ENCODE results near the gene NUFIP1. TPM values are rescaled to one million over a fixed set of nuclear protein-coding genes. Genes with fewer than 3 reads are reported as not detected.

Gene NUFIP1
- total and polyA plus RNA-seq, 2 of the 8 experiments (the other 6 are each of a cell fraction or from before 2014, with no cell fraction given): 4.6 to 16.6 TPM

GRCh38 chr13:44932171-44932849 lies 57.0 kb downstream of the NUFIP1 start:
- peaks cover 0 to 5% of the 10 kb centered on the region in 2 experiments; a peak in 1 of 4 replicates for H3K9me3 ChIP-seq (ENCODE audit: insufficient read depth in 2 of 2, low read depth in 1 of 2, low read length in 1 of 2)
- H3K23ac ChIP-seq (ENCODE audit: insufficient read length): no peak overlapping the region
- H3K23me2 ChIP-seq (ENCODE audit: low read depth, low read length): no peaks in the 10 kb centered on the region
- no peak overlapping the region for H3K56ac ChIP-seq (replicated peaks; ENCODE audit: insufficient read length, low read depth, low read length)
- no peak overlapping the region for H4K5ac ChIP-seq (ENCODE audit: insufficient read length, low read depth, low read length)
- no peak overlapping the region for H4K91ac ChIP-seq (replicated peaks; ENCODE audit: insufficient read length, low read length)
- H3K4me3 ChIP-seq (ENCODE audit: extremely low read depth in 1 of 4, insufficient read depth in 2 of 4, low read depth in 3 of 4, low read length in 4 of 4): no peak overlapping the region
- H2AFZ ChIP-seq (ENCODE audit: low read length): no peak overlapping the region
- POLR2A ChIA-PET (ENCODE audit: partially characterized antibody): interaction anchor here (0.9 to 2.3 kb wide), 2 partner anchors 11 to 14 kb away, joined by 3 to 7 read pairs; no protein-coding TSS in a partner anchor
- no peak overlapping the region for H4K8ac ChIP-seq (ENCODE audit: extremely low read depth, insufficient read depth, low read length)
- H3K4me2 ChIP-seq (ENCODE audit: insufficient read depth in 1 of 2, low read depth in 2 of 2, low read length in 2 of 2): no peak overlapping the region
- no peak overlapping the region for H3K18ac ChIP-seq (ENCODE audit: extremely low read depth, low read length)
- H4K20me1 ChIP-seq (replicated peaks in 1 of 2; ENCODE audit: control insufficient read depth in 1 of 2, insufficient read depth in 2 of 2, low read length in 2 of 2): no peaks in the 10 kb centered on the region
- CTCF ChIA-PET (ENCODE audit: partially characterized antibody): interaction anchor here (0.9 kb wide), 1 partner anchor 15 kb away, joined by 3 read pairs; no protein-coding TSS in a partner anchor
- H3K36me3 ChIP-seq (ENCODE audit: control insufficient read depth in 2 of 4, insufficient read depth in 4 of 4, low read length in 3 of 4): no peaks in the 10 kb centered on the region
- H3K4me1 ChIP-seq (replicated peaks in 1 of 4; ENCODE audit: control insufficient read depth in 3 of 4, insufficient read depth in 4 of 4, low read length in 3 of 4): peaks cover 0 to 6% (median 0%) of the 10 kb centered on the region in 4 experiments; a peak in 2 of 7 replicates
- no peak overlapping the region for H2BK20ac ChIP-seq (ENCODE audit: low read length)
- no peaks in the 10 kb centered on the region for H3K27me3 ChIP-seq (replicated peaks in 1 of 4; ENCODE audit: control insufficient read depth in 3 of 4, extremely low read depth in 1 of 4, insufficient read depth in 3 of 4, low read length in 3 of 4)
- H3K27ac ChIP-seq (ENCODE audit: low read depth, low read length): no peak overlapping the region
- H3K79me1 ChIP-seq (ENCODE audit: low read depth, low read length): no peaks in the 10 kb centered on the region
- 92% methylated on average over 5 of the region's 5 CpGs; no CpG with 5 or more reads in 1 of the 2 experiments for WGBS, 2 experiments (ENCODE audit: extremely low coverage in 1 of 2, insufficient coverage in 1 of 2, insufficient read length in 1 of 2, insufficient replicate concordance in 2 of 2, low coverage in 1 of 2, low lambda C conversion rate in 2 of 2, missing lambda C conversion rate in 1 of 2)
- H2BK12ac ChIP-seq (ENCODE audit: low read depth, low read length): no peak overlapping the region
- no peak overlapping the region for H2BK120ac ChIP-seq (replicated peaks; ENCODE audit: low read depth, low read length)
- H2BK15ac ChIP-seq (ENCODE audit: low read length): no peak overlapping the region
- no peak overlapping the region for H3K9ac ChIP-seq (replicated peaks in 1 of 4; ENCODE audit: extremely low read depth in 1 of 4, low read depth in 3 of 4, low read length in 3 of 4)
- no peaks in the 10 kb centered on the region for H3K79me2 ChIP-seq (ENCODE audit: control insufficient read depth in 1 of 2, insufficient read depth in 2 of 2, low read length in 2 of 2)
- no peak overlapping the region for H3K14ac ChIP-seq (ENCODE audit: insufficient read length)
- H3K4ac ChIP-seq (replicated peaks; ENCODE audit: insufficient read length, low read depth, low read length): no peak overlapping the region
- H2AK5ac ChIP-seq (ENCODE audit: low read depth, low read length): no peak overlapping the region
- H2BK5ac ChIP-seq (ENCODE audit: low read depth, low read length): no peak overlapping the region
- DNase-seq (ENCODE audit: low read depth in 1 of 2, low spot score in 2 of 2): no peak
- FAIRE-seq: no peak
- TF ChIP-seq POLR2AphosphoS5 (IDR thresholded peaks at IDR 0.05; ENCODE audit: low read depth, low read length) (no peak), TAF7 (optimal IDR thresholded peaks at IDR 0.05; ENCODE audit: borderline replicate concordance, low read depth, low read length) (no peak), TBP (IDR thresholded peaks at IDR 0.05; ENCODE audit: low read depth, low read length) (no peak), SIN3A (conservative IDR thresholded peaks at IDR 0.05 in 1 of 2, IDR thresholded peaks at IDR 0.05 in 1 of 2; ENCODE audit: low read depth in 1 of 2, low read length in 2 of 2) (no peak), SRF (IDR thresholded peaks at IDR 0.05; ENCODE audit: low read depth, low read length) (no peak), BCL11A (IDR thresholded peaks at IDR 0.05; ENCODE audit: low read depth in 2 of 2, low read length in 2 of 2) (no peak), EP300 (IDR thresholded peaks at IDR 0.05; ENCODE audit: borderline replicate concordance in 1 of 2, low read depth in 2 of 2, low read length in 2 of 2) (no peak), CBX5 (IDR thresholded peaks at IDR 0.05; ENCODE audit: low read depth, low read length) (no peak), SAP30 (IDR thresholded peaks at IDR 0.05; ENCODE audit: insufficient read depth, insufficient replicate concordance, low read length) (no peak), KDM1A (IDR thresholded peaks at IDR 0.05; ENCODE audit: borderline replicate concordance, low read length) (no peak), ATF3 (IDR thresholded peaks at IDR 0.05; ENCODE audit: insufficient read depth, low read depth, low read length) (no peak), BACH1 (IDR thresholded peaks at IDR 0.05; ENCODE audit: low read length) (no peak)
